NCI-H1105 (cell line): ENCODE results near the gene PRSS50.

ENCODE experiments used
- DNase-seq: peaks from one replicate; lab custom pipeline; 2025; lab: John Stamatoyannopoulos, UW

PRSS50 gene

GRCh38 chr3:46725621-46726314, 8.1 kb upstream of the PRSS50 start:
- no peak for DNase-seq

DNA sequence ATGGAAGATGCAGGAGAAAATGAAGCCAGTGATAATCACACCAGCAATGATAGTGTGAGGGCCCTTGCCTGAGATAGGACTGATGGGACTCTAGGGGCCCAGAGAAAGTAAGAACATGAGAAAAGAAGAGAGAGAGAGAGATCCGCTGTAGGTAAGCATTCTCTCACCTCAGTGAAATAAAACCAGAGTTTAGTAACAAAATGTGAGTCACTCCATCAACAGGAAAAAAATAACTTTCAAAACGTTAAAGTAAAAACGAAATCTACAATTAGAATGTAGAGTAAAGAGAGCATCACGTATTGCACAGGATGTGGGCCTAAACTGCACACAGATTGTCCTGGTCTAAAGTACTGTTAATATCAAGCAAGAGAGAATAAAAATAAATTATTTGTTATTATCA, 6.8 kb upstream of the PRSS50 start:
- DNase-seq: no peak

- no peak for DNase-seq
These were observed 4.8 kb upstream of the PRSS50 start for GRCh38 chr3:46722443-46722842.

- no peak for DNase-seq
These were observed 3.3 kb upstream of the PRSS50 start for GRCh38 chr3:46721009-46721408.

- no peak for DNase-seq
These were observed 2.1 kb upstream of the PRSS50 start for GRCh38 chr3:46719735-46720271.

DNA sequence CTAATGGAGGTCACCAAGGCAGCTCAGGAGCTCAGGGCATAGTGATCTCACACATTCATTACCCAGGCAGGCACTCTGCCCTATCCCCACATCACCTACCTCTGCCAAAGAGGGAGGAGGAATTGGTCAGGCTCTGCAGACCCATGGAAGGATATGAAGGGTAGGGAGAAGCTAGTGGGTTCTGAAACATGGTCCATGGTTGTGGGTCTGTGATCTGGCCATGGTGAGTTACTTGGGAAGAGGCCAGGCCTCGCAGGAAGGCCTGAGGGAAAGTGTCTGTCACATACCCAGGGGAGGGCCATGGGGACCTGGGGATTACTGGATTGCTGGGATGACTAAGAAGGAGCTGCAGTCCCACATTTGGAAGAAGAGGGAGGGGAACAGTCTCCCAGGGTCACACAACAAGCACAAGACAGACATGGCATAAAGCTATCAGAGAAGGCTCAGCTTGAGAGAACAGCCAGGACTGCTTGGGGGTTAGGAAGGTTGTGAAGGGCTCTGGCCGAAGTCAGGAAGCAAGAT, 1.4 kb upstream of the PRSS50 start:
- no peak for DNase-seq

- DNase-seq: no peak
These were observed 918 bp downstream of the PRSS50 start for GRCh38 chr3:46716461-46717441.

DNA sequence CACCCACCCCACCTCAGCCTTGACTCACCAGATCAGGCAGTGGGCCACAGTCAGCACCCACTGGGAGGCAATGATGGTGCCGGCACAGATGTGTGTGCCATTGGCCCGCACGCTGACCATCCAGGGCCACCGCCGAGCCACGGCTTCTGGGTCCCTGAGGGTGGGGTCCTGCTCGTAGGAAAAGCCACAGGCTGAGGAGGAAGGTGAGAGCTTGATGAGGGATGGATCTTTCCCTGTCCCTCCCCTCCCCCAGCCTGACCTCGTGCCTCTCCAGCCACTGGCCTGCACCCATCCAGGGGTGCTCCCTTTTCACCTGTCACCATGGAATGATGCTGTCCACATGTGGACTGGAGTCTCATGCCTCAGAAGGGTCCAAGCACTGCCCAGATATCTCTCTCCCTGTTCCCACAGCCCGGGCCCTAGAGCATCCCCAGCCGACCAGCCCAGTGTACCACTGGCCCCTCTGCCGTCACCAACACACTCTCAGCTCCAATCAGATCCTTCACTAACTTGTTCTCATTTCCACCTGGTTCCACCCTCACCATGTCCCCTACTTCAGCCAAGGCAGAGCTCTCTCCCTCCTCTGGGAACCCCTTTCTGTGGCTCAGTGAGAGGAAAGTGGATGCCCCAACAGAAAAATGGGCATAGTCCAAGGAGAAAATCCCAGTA, 2.0 kb downstream of the PRSS50 start:
- no peak for DNase-seq

DNA sequence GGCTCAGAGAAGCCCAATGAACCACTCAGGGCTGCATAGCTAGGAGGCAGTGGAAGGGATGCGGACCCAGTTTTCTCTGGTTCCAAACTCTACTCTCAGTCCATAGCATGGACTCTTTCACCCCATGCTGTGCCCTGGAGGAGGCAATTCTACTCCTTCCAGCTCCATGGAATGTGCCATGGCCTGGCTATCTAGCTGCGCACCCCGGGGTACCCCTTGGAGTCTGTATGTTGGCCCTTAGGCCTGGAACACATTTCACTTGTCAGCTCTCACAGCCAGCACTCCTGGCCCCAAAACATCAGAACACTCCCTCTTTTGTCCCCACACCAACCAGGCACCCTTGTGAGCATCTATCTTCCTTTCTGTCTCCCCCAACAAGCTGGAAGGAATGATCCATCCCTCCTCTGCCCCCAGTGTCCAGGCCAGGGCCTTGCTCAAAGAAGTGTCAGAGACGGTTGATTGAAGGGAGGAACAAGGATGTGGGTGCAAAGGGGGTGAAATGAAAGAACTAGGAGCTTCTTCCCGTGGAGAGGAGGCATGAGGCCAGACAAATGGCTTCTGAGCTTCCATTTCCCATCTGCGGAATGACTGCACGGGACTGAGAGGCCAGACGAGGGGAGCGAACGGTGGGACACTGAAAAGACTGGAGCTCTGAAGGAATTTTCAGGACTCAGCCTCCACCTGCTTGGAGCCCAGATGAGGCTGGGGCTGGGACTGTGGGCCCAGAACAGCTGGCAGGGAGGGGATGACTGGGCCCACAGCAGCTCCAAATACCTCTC, 2.8 kb downstream of the PRSS50 start:
- DNase-seq: no peak

DNA sequence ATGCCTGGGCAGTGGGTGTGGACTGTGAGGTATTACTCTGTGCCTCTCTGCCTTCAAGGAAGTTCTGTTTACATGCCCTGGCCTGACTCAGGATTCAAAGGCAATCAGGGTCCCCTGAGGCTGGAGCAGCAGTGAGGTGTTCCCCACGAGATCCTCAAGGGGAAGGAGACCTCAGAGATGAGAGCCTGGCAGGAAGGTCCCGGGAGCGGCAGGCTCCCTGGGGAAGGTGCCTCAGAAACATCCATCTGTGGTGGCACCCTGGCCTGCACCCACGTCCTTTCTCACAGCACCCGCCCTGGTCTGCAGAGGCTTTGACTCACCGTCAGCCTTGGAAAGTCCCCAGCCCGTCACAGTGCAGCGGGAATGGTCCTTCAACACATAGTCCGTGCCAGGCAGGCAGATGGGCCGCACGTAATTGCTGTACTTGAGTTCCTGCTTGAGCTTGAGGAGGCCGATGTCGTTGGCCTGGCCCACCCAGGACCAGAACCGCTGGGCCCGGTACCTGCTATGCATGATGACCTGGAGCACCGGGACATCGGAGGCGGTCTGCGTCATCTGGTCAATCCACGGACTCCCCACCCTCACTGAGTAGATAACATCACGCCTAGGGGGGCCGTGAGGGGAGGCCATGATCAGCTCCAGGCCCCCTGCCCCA, 3.6 kb downstream of the PRSS50 start:
- DNase-seq: no peak

- DNase-seq: no peak
These were observed 4.4 kb downstream of the PRSS50 start for GRCh38 chr3:46713050-46713897.

DNA sequence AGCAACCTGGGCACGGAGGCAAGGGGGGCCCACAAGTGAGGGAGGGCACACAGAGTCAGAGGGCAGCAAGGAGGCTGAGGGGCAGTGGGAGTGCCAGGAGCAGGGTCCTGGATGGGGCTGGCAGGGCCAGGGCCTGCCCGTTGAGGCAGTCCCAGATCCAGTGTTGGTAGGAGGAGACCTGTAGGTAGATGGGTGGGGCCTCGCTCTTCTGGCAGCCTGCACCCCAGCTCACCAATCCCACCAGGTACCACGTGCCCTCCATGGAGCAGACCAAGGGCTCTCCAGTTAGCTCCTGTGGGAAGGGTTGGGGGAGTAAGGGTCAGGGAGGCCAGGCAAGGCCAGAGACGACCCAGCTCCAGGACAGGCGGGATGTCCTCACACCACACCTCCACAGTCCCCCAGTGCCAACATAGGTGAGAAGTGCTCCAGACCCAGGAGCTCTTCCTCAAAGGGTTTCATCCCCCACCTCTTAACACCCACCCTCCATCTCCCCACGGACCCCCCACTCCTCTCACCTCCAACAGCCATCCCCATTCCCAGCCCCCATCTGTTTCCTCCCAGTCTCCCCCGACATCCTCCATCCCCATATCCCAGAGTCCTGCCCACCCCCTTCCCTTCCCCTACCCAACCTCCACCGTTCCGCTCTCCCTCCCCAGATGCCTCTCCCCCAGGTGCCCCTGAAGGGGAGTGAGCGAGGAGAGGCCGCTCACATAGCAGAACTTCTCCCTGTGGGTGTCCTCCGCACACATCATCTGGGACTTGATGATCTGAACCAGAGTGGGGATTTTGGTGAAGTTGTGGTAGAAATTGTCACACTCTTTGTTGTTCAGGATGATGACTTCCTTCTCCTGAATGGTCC, 5.2 kb downstream of the PRSS50 start:
- DNase-seq: no peak

DNA sequence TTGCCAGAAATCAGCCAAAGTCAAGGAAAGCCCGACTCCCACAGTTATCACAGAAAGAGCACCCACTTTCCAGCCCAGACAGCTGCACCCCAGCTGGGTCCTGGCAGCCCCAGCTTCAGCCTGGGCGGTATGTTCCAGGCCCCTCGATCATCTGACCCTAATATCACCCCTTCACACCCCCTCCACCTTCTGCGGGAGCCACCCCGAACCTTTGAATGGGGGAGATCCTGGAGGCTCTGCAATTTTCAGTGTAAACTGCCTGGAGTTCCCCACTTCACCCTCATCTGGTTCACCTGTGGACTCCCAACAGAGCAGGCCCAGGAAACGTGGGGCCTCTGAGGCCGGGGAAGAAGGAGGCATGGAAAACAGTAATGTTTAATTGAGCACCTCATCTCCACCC, 5.9 kb downstream of the PRSS50 start:
- no peak for DNase-seq

GRCh38 chr3:46711305-46711704, 6.4 kb downstream of the PRSS50 start:
- DNase-seq: no peak

DNA sequence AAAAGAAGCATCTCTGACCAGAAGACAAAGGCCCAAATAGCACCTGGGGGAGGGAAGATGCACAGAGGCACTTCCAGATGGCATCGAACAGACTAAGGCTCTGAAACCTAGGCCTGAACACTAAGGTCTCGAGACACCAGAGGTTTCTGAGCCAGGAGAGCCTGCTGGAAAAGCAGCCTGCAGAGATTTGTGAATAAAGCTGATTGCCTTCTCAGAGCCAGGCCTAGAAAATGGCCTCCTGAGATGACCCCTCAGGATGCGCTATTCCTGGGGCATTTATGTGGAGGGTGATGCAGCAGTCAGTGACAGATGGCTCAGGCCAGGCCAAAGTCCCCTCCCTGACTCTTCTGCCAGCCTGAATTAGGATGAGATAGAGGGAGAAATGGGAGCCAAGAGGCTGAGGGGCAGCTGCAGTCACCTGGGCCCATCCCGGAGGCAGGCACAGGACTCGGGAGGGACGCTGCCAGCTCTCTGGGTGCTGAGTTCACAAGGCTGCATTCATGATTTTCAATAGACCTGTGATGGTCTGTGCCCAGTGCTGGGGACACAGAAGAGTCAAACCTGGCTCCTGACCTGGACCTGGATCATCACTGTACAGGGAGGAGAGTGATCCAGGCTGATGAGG, 6.9 kb downstream of the PRSS50 start:
- DNase-seq: no peak

- no peak for DNase-seq
These were observed 7.4 kb downstream of the PRSS50 start for GRCh38 chr3:46710229-46710628.

DNA sequence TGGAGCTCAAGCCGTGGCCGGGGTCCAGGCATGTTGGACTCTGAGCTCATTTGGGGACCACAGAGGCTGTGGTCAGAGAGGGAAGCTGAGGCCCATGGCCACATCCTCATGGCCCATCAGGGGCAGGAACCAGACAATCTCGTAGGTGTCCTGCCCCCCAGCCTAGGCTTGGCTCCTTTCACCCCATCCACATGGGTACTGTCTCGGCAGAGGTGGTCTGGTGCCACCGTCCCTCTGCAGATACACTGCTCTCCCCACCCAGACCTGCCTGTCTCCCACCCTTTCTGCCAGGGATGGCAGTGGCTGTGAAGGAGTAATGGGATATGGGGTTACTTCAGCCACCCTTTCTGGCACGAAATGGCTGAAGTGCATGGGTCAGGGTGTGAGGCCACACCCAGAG, 7.9 kb downstream of the PRSS50 start:
- DNase-seq: no peak

DNA sequence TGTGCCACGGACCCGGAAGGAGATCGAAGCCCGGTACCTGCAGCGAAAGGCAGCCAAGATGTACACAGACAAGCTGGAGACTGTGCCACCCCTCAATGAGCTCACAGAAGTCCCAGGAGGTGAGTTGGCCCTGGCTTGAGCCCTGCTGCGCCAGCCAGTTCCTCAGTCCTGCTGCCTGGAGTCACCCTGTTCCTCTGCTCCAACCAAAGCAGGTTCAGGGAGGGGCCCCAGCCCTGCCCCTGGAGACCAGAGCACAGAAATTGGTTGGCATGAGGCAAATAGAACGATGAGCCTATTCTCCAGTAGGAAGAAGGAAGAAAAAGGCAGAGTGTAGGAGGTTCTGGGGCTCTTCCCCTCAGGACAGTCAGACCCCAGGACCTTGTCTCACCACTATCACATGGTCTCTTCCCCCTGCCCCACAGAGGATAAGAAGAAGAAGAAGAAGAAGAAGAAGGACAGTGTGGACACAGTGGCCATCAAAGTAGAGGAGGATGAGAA, 8.5 kb downstream of the PRSS50 start:
- DNase-seq: no peak
